H54 (cell line): ENCODE measurements around the gene CCDC92.

Experiments used
- DNase-seq: peaks from one replicate; pipeline ENCODE4 v3.0.0; 2011; ENCODE audit warnings: low spot score, mixed read lengths; ENCODE audit not compliant: insufficient read length
- FAIRE-seq: peaks from 3 replicates; lab custom pipeline; 2011; peaks lifted over from hg19 to GRCh38; lab: Jason Lieb, UNC
- POLR2A ChIP-seq: IDR thresholded peaks from 2 replicates; pipeline ENCODE4 v1.6.1; 2011; ENCODE audit warnings: low read depth, mild to moderate bottlenecking, low read length

The CCDC92 gene

DNA sequence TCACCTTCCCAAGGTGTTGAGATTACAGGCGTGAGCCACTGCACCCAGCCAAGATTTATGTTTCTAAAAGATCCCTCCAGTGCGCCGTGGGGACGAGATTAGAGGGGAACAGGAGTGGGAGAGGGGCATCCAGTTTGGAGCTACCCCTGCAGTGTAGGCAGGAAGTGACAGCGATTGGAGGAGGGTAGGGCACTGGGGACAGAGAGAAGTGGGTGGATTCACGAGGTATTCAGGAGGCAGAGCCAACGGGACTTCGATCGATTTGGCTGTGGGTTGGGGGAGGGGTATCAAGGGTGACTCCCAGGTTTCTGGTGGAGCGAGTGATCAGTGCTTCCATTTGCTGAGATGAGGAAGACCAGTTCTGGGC is 82.1 kb downstream of the CCDC92 start:
- FAIRE-seq, result no peak
- no peak for TF ChIP-seq POLR2A
- no peak for DNase-seq

DNA sequence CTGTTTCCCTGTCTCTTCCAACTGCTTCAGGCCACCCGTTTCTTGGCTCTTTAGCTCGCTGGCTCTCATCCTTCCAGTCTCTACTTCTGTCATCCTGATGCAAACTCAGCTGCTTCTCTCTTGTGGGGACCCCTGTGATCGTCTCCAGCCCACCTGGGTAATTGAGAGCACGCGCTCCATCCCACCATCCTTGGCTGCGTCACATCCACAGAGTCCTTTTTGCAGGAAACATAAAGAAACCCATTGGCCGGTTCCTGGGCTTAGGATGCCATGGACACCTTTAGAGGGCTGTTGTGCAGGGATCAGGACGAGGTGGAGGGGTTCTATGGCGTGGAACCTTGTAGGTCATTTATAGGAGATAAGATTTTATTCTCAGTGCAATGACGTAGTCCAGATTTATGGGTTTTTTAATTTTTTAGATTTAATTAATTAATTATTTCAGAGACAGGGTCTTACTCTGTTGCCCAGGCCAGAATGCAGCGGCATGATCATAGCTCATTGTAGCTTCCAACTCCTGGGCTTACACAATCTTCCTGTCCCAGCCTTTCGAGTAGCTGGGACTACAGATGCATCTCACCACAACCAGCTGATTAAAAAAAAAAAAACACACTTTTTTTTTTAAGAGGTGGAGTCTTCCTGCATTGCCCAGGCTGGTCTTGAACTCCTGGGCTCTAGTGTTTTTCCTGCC is 82.6 kb downstream of the CCDC92 start:
- DNase-seq (no peak), FAIRE-seq (no peak)
- TF ChIP-seq POLR2A, result no peak

DNA sequence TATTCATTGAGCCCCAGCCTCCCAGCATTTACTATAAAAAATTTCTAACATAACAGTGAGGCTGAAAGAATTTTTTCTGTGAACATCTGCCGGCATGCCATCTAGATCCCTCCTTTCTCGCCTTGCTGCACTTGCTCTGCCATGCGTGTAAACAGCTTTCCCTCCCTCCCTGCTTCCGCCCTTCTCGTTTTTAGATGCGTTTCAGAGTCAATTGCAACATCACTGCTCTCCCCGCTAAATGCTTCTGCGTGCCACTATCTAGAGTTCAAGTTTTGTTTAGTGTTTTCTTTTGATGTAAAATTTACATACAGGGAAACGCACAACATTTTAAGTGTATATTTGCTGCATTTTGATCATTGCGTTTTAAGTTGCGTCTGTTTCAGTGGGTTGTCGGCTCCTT is 83.6 kb downstream of the CCDC92 start:
- no peak for DNase-seq
- no peak for TF ChIP-seq POLR2A
- no peak for FAIRE-seq

DNA sequence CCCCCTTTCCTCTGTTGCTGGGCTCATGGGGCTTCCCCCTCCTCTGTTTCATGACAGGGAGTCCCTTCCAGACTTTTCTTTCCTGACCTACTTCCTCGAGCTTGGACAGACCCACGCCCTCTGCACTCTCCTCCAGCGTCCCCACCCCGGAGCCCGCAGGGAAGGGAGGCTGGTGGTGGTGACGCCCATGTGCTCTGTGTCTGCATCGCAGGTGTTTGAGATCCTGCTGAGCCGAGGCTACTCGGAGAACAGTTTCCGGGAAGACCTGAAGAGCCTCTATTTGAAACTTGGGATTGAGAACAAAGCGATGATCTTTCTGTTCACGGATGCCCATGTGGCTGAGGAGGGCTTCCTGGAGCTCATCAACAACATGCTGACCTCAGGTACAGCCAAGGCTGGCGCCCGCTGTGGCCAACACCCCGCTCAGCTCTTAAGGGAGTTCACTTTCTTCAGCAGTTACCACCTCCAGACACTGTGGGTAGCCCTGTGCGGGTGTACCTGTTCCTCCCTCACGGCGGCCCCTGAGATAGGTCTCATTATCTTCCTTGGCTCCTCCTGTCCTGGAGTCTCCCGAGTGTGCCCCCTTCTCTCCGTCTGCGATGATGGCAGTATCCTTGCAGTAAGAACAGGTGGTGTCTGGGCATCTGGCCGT is 85.6 kb downstream of the CCDC92 start:
- FAIRE-seq (no peak), DNase-seq (no peak)
- no peak for TF ChIP-seq POLR2A

DNA sequence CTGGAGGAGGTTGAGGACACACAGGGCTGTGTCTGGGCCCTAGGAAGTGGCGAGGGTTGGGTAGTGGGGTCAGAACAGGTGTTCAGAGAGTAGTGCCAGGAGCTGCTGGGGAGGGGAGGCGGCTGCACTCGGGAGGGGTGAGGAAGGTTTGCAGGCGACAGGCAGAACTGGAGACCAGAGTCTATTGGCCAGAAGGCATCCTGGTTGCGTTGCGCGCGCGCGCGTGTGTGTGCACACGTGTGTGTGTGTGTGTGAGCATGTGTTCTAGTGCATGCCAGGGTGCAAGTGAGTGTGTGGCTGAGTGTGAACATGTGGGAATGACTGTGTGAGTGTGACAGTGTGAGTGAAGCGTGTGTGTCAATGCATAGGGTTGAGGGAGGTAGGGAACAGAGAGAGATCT is 86.4 kb downstream of the CCDC92 start:
- DNase-seq (no peak), FAIRE-seq (no peak)
- no peak for TF ChIP-seq POLR2A
